HT1080 (cell line): ENCODE data around the gene DPYD. TPM values are rescaled to one million over a fixed set of nuclear protein-coding genes. Genes with fewer than 3 reads are reported as not detected.

Experiments
- DNase-seq: peaks from one replicate; pipeline ENCODE4 v3.0.0-alpha.2; 2015; ENCODE audit warnings: low read depth
- total RNA-seq: library from RNA; depleted of rRNA; stranded (reverse); fragments of >200 nt; shearing (Covaris generic); gene quantifications from 2 replicates; pipeline ENCODE4 v1.2.3, GENCODE V29; 2014

Gene DPYD
- total RNA-seq, 1 experiment from 2014 or later = 24.1 TPM

DNA sequence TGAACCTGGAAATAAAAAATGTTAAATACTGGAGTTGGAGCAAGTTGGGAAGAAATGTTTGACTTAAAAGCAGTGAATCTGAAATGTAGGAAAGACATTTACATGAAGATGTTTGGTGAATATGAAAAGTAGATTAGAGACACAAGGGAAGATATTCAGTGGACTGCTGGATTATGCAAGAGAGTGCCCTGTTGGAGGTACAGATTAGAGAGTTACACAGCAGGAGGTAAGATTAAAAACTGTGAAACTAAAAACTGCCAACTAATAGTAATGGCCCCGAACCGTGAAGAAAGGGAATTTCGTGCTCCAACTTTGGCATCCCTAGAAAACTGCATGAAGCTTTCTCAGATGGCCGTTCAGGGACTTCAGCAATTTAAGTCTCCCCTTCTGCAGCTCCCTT is 375.4 kb downstream of the DPYD start:
- DNase-seq = no peak

DNA sequence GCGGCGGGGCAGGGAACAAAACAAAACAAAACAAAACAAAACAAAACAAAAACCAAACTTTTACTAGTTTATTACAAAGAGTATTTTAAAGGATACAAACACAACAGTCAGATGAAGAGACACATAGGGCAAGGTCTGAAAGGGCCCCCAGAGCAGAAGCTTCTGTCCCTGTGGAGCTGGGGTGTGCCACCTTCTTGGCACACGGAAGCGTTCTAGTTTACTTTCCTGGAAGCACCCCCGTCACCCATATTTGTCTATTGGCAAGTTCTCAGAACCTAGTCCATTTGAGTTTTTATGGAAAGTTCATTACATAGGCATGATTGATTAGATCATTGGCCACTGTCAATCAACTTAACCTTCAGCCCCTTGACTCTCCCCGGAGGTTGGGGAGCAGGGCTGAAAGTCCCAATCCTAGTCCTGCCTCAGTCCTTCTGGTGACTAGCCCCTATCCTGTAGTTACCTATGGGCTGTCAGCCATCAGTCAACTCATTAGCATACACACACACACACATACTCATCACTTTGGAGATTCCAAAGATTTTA is 380.4 kb downstream of the DPYD start:
- no peak for DNase-seq

DNA sequence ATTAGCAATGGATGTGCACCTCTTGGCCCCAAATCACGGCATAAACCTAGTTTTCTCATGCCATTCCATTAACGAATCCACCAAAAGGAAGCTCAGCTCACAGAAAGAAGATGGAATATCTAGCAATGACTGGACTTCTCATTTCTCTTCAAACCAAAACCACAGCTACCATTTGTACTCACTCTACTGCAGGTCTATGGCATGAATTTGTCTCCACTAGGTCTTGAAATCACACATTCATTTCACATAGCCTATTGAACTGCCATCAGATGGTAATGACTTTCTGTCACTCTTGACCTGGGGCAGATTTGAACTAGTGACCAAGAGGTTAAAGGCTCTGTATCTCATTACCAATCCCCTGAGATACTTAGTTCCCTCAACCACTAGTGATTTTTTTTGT is 382.7 kb downstream of the DPYD start:
- DNase-seq = no peak

DNA sequence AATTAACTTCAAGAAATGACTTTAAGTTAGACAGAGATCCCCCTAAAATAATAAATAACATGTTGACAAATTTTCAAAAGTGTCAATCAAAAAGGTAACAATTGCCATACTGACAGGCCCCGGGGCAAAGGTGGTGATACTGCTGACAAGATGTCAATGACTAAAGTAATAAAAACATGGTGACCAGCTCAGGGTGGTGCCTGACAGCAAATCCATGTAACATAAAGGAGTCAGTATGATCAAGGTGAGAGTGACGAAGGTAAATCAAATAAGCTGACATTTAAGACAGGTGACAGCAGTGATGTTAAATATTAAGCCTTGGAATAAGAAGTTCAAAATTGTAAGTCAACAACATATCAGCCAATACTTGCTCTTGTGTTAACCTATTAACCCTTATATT is 387.5 kb downstream of the DPYD start:
- no peak for DNase-seq

- DNase-seq = no peak
These were observed 391.2 kb downstream of the DPYD start for GRCh38 chr1:97529600-97529999.

GRCh38 chr1:97524211-97524610 is 396.6 kb downstream of the DPYD start:
- no peak for DNase-seq

GRCh38 chr1:97516588-97516987 is 404.2 kb downstream of the DPYD start:
- no peak for DNase-seq

GRCh38 chr1:97508653-97509218 is 412.1 kb downstream of the DPYD start:
- no peak for DNase-seq

DNA sequence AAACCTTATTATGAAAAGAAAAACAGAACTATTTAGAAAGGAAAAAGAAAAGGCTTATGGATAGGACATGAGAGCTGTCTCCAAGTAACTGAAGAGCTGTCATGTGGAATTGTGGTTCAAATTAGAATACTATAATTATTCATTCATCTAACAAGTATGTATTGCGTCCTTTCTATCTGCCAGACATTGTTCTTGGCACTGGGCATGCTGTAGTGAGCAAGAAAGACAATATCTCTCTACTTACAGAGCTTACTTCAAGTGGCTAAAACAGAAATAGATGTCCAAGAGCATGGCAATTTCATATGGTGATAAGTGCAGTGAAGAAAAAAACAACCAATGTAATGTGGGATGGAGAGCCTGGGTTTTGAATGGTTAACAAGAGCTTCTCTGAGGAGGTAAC is 413.0 kb downstream of the DPYD start:
- DNase-seq = no peak

- no peak for DNase-seq
These were observed 414.5 kb downstream of the DPYD start for GRCh38 chr1:97506368-97506767.

DNA sequence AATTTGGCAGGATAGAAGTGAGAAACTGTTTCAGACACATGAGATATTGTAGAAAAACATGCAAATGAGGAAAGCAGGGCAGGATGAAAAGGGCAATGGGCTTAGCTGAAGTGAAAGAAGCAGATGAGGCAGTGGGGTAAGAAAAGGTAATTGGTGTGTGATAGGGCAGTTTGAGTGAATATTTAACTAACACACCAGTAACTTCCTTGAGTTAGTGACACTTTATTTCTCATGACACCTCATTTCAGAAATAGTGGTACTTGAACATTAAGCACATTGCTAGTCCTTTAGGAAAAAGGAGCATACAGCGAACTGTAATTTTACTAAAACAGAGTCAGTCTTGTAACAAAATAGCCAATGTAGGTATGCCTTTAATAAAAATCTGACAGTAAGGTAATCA is 415.0 kb downstream of the DPYD start:
- no peak for DNase-seq

DNA sequence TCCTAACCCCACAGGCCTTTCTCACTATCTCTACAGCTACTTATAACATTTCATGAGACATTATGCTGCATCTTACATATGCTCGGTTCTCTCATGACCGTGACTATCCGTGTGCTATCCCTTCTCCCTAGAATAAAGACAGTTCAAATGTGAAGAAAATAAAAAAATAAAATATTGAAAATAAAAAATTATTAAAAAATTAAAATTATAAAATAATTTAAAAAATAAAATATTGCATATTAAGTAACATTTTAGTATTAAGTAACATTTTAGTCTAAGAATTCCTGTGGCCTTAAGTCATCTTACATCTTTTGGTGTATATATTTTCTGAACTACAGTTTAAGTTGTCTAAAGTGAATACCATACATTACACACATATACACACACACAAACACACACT is 415.5 kb downstream of the DPYD start:
- DNase-seq = no peak

- no peak for DNase-seq
These were observed 418.5 kb downstream of the DPYD start for GRCh38 chr1:97502360-97502759.

GRCh38 chr1:97501628-97502027 is 419.2 kb downstream of the DPYD start:
- no peak for DNase-seq

DNA sequence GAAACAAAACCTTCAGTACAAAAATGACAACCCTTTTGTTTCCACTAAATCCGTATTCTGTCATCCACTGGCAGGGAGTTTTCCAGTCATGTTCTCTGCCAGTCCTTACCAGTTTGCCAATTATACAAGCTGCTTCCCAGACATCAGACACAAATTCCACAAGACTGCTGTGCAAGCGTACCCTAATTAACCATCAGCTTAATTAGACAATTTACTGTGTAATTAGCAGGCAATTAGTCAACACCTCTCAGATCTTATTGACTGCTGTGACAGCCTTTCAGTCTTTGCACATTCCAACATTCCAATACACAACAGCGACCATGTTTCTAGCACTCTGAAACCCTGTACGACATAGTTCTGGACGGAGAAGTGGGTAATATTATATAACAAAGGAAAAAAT is 420.1 kb downstream of the DPYD start:
- no peak for DNase-seq

GRCh38 chr1:97499667-97500066 is 421.2 kb downstream of the DPYD start:
- no peak for DNase-seq

DNA sequence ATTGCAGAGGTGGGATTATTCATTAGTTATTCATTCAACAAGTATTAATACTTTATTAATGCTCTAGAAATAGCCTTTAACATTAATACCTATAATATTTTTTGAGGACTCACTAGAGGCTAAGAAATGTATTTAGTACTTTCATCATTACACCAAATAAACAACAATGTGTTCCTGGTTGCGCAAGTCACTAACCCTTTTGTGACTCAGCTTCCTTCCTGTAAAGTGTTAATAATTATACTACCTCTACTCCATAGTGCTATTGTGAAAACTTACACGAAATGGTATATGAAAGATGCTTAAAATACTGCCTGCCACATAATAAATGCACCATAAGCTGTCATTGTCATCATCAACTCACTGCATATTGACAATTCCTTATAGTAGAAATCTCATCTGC is 431.0 kb downstream of the DPYD start:
- DNase-seq = peak; percentile 40

DNA sequence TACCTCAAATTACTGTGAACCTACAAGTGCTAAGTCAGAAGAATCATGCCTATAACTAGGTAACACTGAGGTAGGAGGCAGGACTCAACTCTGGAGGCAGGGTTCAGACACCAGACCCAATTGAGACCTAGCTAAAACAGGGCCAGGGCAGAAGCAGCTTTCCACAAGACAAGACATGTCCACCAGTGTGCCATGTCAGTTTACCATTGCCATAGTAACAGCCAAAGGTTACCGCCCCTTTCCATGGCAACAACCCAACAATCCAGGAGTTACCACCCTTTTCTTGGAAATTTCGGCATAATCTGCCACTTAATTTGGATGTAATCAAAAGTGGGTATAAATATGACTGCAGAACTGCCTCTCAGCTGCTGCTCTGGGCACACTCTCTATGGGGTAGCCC is 432.3 kb downstream of the DPYD start:
- DNase-seq = no peak

GRCh38 chr1:97482022-97482421 is 438.8 kb downstream of the DPYD start:
- DNase-seq = no peak

DNA sequence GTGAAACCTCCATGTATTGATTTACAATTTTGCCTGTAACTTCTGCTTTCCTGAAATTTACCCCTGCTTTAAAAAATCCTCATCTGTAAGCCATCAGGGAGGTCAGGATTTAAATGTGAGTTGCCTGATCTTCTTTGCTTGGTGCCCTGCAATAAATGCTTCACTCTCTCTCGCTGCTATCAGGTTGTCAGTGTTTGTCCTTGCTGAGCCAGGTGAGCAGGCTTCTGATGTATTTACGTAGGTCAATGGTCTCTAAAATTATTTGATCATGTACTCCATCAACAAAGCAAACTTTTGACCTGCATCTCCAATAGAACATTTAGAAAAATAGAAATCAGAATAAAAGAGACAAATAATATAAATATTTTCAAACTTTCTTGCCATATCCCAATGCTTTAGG is 453.4 kb downstream of the DPYD start:
- DNase-seq = no peak

DNA sequence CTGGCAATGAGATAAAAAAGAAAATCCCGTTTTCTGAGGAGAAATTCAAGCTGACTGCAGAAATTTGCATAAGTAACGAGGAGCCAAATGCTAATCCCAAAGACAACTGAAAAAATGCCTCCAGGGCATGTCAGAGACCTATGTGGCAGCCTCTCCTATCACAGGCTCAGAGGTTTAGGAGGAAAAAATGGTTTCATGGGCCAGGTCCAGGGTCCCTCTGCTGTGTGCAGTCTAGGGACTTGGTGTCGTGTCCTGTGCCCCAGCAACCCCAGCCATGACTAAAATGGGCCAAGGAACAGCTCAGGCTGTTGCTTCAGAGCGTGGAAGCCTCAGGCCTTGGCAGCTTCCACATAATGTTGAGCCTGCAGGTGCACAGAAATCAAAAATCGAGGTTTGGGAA is 456.5 kb downstream of the DPYD start:
- no peak for DNase-seq

GRCh38 chr1:97461782-97462181 is 459.1 kb downstream of the DPYD start:
- DNase-seq = no peak

- DNase-seq = no peak
These were observed 463.3 kb downstream of the DPYD start for GRCh38 chr1:97457446-97458089.
